ENCODE results near the gene TEX19.
"Not testable (repeated sequence)": the region's sequence is repeated elsewhere in the genome, so short reads cannot be mapped to it uniquely, and the experiment has no call there.

The TEX19 gene

GRCh38 chr17:82357394-82357793 lies 1.7 kb upstream of the TEX19 start:
- DNase-seq: no peak

DNA sequence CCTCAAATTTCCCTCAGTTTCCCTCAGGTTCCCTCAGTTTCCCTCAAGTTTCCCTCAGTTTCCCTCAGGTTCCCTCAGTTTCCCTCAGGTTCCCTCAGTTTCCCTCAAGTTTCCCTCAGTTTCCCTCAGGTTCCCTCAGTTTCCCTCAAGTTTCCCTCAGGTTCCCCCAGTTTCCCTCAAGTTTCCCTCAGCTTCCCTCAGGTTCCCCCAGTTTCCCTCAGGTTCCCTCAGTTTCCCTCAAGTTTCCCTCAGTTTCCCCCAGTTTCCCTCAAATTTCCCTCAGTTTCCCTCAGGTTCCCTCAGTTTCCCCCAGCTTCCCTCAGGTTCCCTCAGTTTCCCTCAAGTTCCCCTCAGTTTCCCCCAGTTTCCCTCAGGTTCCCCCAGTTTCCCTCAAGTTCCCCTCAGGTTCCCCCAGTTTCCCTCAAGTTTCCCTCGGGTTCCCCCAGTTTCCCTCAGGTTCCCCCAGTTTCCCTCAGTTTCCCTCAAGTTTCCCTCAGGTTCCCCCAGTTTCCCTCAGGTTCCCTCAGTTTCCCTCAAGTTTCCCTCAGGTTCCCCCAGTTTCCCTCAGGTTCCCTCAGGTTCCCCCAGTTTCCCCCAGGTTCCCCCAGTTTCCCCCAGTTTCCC lies 516 bp downstream of the TEX19 start:
- DNase-seq: not testable (repeated sequence)

DNA sequence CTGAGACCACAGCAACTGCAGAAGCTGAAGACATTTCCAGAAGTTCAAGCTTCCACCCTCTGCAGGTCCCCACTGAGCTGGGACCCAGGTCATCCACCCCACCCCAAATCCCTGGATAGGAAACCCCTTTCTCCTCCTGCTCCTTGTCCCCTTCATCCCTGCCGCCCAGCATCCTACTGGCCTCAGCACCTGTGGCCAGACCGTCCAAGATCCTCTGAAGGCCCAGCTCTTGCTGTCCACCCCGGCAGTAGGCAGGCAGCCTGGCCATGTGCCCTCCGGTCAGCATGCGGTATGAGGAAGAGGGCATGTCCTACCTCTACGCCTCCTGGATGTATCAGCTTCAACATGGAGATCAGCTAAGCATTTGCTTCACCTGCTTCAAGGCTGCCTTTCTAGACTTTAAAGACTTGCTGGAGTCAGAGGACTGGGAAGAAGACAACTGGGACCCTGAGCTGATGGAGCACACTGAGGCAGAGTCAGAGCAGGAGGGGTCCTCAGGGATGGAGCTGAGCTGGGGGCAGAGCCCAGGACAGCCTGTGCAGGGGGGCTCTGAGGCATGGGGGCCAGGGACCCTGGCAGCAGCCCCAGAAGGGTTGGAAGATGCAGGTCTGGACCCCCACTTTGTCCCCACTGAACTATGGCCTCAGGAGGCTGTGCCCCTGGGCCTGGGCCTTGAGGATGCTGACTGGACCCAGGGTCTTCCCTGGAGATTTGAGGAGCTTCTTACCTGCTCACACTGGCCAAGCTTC lies 3.0 kb downstream of the TEX19 start:
- DNase-seq: no peak

- DNase-seq: no peak
Observed at GRCh38 chr17:82365606-82366295, 6.7 kb downstream of the TEX19 start.

- DNase-seq: no peak
Observed at GRCh38 chr17:82366749-82367148, 7.7 kb downstream of the TEX19 start.

- no peak for DNase-seq
Observed at GRCh38 chr17:82367724-82368524, 8.9 kb downstream of the TEX19 start.

GRCh38 chr17:82369211-82369610 lies 10.2 kb downstream of the TEX19 start:
- no peak for DNase-seq

DNA sequence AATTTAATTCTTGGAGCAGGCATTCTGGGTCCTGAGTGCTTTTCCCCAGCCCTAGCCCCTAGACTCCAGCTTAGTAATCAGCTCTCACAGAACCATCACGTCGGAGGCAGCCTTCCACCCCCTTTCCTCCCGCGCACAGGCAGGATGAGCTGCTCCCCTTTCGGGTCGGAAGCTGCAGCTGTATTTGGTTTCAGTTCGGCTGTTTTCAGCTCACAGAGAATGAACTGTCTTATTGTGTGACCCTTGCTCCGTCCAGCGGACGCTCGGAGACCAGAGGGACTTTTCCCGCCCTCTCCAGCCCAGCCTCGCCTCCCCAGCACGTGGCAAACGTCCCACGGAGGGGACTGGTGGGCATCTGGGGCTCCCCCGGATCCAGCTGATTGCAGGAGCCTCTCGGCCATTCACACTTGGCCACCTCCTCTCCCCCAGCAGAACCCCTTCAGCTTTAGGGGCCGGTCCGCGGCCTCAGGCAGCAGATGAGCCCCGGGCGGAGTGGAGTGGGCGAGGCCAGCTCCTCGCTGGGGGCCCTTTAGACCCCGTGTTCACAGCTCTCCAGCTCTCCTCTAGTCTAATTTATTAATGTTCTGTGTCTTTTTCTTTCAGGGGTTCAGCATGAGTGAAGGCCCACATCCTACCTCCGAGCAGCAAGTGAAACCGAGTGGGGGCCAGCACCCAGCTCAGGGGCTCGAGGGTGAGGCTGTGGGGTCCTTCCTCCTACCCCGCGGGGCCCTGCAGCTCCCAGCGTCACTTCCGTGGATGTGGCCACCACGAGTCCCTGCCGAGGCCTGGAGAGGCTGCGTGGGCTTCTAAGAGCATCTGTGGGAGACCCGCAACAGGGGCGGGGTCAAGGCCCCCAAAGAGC lies 11.7 kb downstream of the TEX19 start:
- peak; percentile 55 to 66 (median 64) for DNase-seq

GRCh38 chr17:82371333-82372248 lies 12.5 kb downstream of the TEX19 start, which contains the start of gene UTS2R:
UTS2R (plus strand) TSS chr17:82371765; CDS start chr17:82374325, 2,560 bp downstream.
- DNase-seq: peak in 1 of 3 donors; percentile 32

DNA sequence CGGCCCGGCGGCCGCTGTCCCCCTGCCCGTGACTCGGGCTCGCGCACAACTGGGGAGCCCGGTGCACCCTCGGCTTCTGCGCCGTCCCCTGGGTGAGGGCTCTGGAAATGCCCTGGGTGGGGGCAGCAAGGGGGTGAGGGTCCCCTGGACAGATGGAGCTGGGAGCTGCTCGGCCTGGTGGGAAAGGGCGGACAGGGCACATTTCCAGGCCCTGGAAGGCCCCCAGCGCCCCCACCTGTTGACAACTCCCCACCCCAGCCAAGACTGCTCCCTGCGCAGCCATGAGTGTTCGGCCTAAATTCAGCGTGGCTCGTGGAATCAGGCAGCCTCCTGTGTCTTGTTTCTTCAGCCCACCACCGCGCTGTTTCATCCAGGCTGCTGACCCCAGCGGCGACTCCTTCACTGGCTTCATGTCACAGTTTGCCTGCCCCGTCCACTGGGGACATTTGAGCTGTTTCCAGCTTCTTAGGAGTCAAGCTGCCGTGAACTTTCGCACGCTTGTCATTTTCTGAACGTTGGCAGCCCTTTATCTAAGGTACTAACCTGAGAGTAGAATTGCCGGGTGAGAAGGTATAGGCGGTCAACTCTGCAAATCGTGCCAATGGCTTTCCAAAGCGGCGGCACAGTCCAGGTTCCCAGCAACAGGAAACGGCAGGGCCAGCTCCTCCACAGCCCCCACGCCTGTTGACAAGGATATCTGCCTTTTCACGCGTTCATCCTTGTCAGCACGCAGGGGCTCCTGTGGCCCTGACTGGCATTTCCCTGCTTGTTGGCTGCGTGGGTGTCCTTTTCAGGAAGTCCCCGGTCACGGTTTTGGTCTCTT lies 13.4 kb downstream of the TEX19 start:
- peak; percentile 88 to 90 (median 89) for DNase-seq

- DNase-seq: not testable (repeated sequence)
Observed at GRCh38 chr17:82373072-82373452, 14.0 kb downstream of the TEX19 start.

- DNase-seq: no peak
Observed at GRCh38 chr17:82373731-82374625, 14.9 kb downstream of the TEX19 start.

DNA sequence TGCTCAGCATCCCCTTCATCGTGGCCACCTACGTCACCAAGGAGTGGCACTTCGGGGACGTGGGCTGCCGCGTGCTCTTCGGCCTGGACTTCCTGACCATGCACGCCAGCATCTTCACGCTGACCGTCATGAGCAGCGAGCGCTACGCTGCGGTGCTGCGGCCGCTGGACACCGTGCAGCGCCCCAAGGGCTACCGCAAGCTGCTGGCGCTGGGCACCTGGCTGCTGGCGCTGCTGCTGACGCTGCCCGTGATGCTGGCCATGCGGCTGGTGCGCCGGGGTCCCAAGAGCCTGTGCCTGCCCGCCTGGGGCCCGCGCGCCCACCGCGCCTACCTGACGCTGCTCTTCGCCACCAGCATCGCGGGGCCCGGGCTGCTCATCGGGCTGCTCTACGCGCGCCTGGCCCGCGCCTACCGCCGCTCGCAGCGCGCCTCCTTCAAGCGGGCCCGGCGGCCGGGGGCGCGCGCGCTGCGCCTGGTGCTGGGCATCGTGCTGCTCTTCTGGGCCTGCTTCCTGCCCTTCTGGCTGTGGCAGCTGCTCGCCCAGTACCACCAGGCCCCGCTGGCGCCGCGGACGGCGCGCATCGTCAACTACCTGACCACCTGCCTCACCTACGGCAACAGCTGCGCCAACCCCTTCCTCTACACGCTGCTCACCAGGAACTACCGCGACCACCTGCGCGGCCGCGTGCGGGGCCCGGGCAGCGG lies 15.7 kb downstream of the TEX19 start:
- DNase-seq: no peak

DNA sequence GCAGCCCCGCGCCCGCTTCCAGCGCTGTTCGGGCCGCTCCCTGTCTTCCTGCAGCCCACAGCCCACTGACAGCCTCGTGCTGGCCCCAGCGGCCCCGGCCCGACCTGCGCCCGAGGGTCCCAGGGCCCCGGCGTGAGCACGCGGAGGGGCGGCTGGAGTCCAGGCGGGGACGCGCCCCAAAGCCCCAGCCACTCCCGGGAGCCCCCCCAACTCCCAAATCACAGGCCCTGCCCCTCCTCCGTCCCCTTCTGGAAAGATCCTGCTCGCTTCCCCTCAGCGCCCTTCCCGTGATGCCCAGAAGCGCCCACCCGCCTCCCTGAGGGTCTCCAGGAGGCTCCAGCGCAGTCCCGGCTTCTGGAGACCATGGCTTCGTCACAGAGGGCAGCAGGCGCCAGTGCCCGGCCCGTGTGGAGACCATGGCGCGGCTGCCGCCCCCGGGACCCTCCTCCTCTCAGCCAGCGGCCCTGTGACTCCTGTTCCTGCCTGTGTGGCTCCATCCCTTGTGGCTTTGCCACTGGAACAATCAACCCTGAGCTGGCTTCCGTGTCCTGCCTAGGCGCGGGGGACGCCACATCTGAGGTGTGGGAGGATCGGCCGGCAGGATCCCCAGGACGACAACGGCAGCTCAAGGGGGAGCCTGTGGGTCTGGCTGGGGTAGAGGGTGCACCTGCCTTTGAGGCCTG lies 16.5 kb downstream of the TEX19 start:
- DNase-seq: no peak

GRCh38 chr17:82376042-82376730 lies 17.1 kb downstream of the TEX19 start:
- DNase-seq: no peak

DNA sequence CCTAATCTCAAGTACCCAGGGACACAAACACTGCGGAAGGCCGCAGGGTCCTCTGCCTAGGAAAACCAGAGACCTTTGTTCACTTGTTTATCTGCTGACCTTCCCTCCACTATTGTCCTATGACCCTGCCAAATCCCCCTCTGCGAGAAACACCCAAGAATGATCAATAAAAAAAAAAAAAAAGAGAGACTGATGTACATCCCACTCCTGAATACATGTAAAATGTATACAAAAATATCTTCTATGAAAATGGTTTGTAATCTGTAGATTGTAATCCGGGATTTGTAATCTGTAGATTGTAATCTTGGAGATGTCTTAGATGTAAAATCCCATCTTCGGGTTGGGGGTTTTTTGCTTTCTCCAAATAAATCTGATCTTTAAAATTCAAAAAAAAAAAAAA lies 18.2 kb downstream of the TEX19 start:
- not testable (repeated sequence) for DNase-seq

All from suppressor macrophage treated with lipopolysaccharide for 1 hour (primary cell).